ENCODE measurements around the gene ARID1B.

The ARID1B gene

GRCh38 chr6:157219201-157220200 is 442.3 kb downstream of the ARID1B start:
- Histone ChIP-seq H3K4me3 (ENCODE audit: low read length) (no peak overlapping the region), H3K27ac (ENCODE audit: low read depth, low read length) (no peak overlapping the region), H3K36me3 (ENCODE audit: control insufficient read depth, insufficient read depth, low read length) (no peaks in the 10 kb centered on the region), H3K27me3 (ENCODE audit: control insufficient read depth, insufficient read depth, low read length) (no peaks in the 10 kb centered on the region), H3K9ac (ENCODE audit: low read length) (no peak overlapping the region), H3K4me1 (ENCODE audit: control insufficient read depth, insufficient read depth, low read length) (no peaks in the 10 kb centered on the region)

- no peak overlapping the region for H3K9ac ChIP-seq (ENCODE audit: low read length)
- peak overlapping the region; percentile 48 for H3K4me3 ChIP-seq (ENCODE audit: low read length)
- H3K36me3 ChIP-seq (ENCODE audit: control insufficient read depth, insufficient read depth, low read length), result no peaks in the 10 kb centered on the region
- H3K27me3 ChIP-seq (ENCODE audit: control insufficient read depth, insufficient read depth, low read length), result no peaks in the 10 kb centered on the region
- H3K27ac ChIP-seq (ENCODE audit: low read depth, low read length), result no peak overlapping the region
- H3K4me1 ChIP-seq (ENCODE audit: control insufficient read depth, insufficient read depth, low read length), result peaks cover under 1% of the 10 kb centered on the region
Observed at GRCh38 chr6:157220485-157220884, 443.3 kb downstream of the ARID1B start.

- H3K27ac ChIP-seq (ENCODE audit: low read depth, low read length), result no peak overlapping the region
- no peaks in the 10 kb centered on the region for H3K27me3 ChIP-seq (ENCODE audit: control insufficient read depth, insufficient read depth, low read length)
- peak overlapping the region; percentile 48 for H3K4me3 ChIP-seq (ENCODE audit: low read length)
- H3K4me1 ChIP-seq (ENCODE audit: control insufficient read depth, insufficient read depth, low read length), result peaks cover 3% of the 10 kb centered on the region
- H3K9ac ChIP-seq (ENCODE audit: low read length), result no peak overlapping the region
- H3K36me3 ChIP-seq (ENCODE audit: control insufficient read depth, insufficient read depth, low read length), result no peaks in the 10 kb centered on the region
Observed at GRCh38 chr6:157221049-157221816, 444.1 kb downstream of the ARID1B start.

GRCh38 chr6:157221817-157222175 is 444.6 kb downstream of the ARID1B start:
- Histone ChIP-seq H3K9ac (ENCODE audit: low read length) (no peak overlapping the region), H3K4me3 (ENCODE audit: low read length) (no peak overlapping the region), H3K4me1 (ENCODE audit: control insufficient read depth, insufficient read depth, low read length) (peaks cover 3% of the 10 kb centered on the region), H3K36me3 (ENCODE audit: control insufficient read depth, insufficient read depth, low read length) (no peaks in the 10 kb centered on the region), H3K27me3 (ENCODE audit: control insufficient read depth, insufficient read depth, low read length) (no peaks in the 10 kb centered on the region), H3K27ac (ENCODE audit: low read depth, low read length) (no peak overlapping the region)

GRCh38 chr6:157222201-157222981 is 445.2 kb downstream of the ARID1B start:
- H3K4me1 ChIP-seq (ENCODE audit: control insufficient read depth, insufficient read depth, low read length), result peaks cover 3% of the 10 kb centered on the region
- H3K9ac ChIP-seq (ENCODE audit: low read length), result peak overlapping the region; percentile 10
- no peak overlapping the region for H3K4me3 ChIP-seq (ENCODE audit: low read length)
- H3K27ac ChIP-seq (ENCODE audit: low read depth, low read length), result no peak overlapping the region
- no peaks in the 10 kb centered on the region for H3K27me3 ChIP-seq (ENCODE audit: control insufficient read depth, insufficient read depth, low read length)
- no peaks in the 10 kb centered on the region for H3K36me3 ChIP-seq (ENCODE audit: control insufficient read depth, insufficient read depth, low read length)

GRCh38 chr6:157223021-157223430 is 445.8 kb downstream of the ARID1B start:
- H3K4me3 ChIP-seq (ENCODE audit: low read length), result no peak overlapping the region
- no peak overlapping the region for H3K27ac ChIP-seq (ENCODE audit: low read depth, low read length)
- H3K36me3 ChIP-seq (ENCODE audit: control insufficient read depth, insufficient read depth, low read length), result no peaks in the 10 kb centered on the region
- peak overlapping the region; percentile 10 for H3K9ac ChIP-seq (ENCODE audit: low read length)
- H3K4me1 ChIP-seq (ENCODE audit: control insufficient read depth, insufficient read depth, low read length), result peaks cover 3% of the 10 kb centered on the region
- no peaks in the 10 kb centered on the region for H3K27me3 ChIP-seq (ENCODE audit: control insufficient read depth, insufficient read depth, low read length)

- H3K27ac ChIP-seq (ENCODE audit: low read depth, low read length), result no peak overlapping the region
- H3K27me3 ChIP-seq (ENCODE audit: control insufficient read depth, insufficient read depth, low read length), result no peaks in the 10 kb centered on the region
- peaks cover 3% of the 10 kb centered on the region for H3K4me1 ChIP-seq (ENCODE audit: control insufficient read depth, insufficient read depth, low read length)
- H3K9ac ChIP-seq (ENCODE audit: low read length), result no peak overlapping the region
- no peak overlapping the region for H3K4me3 ChIP-seq (ENCODE audit: low read length)
- H3K36me3 ChIP-seq (ENCODE audit: control insufficient read depth, insufficient read depth, low read length), result no peaks in the 10 kb centered on the region
Observed at GRCh38 chr6:157223511-157223910, 446.3 kb downstream of the ARID1B start.

- Histone ChIP-seq H3K4me1 (ENCODE audit: control insufficient read depth, insufficient read depth, low read length) (peaks cover 3% of the 10 kb centered on the region), H3K9ac (ENCODE audit: low read length) (no peak overlapping the region), H3K4me3 (ENCODE audit: low read length) (no peak overlapping the region), H3K27ac (ENCODE audit: low read depth, low read length) (no peak overlapping the region), H3K27me3 (ENCODE audit: control insufficient read depth, insufficient read depth, low read length) (no peaks in the 10 kb centered on the region), H3K36me3 (ENCODE audit: control insufficient read depth, insufficient read depth, low read length) (no peaks in the 10 kb centered on the region)
Observed at GRCh38 chr6:157224178-157224950, 447.2 kb downstream of the ARID1B start.

GRCh38 chr6:157224951-157225574 is 447.9 kb downstream of the ARID1B start:
- Histone ChIP-seq H3K27ac (ENCODE audit: low read depth, low read length) (peak overlapping the region; percentile 64), H3K27me3 (ENCODE audit: control insufficient read depth, insufficient read depth, low read length) (no peaks in the 10 kb centered on the region), H3K9ac (ENCODE audit: low read length) (no peak overlapping the region), H3K4me1 (ENCODE audit: control insufficient read depth, insufficient read depth, low read length) (peaks cover 3% of the 10 kb centered on the region), H3K36me3 (ENCODE audit: control insufficient read depth, insufficient read depth, low read length) (no peaks in the 10 kb centered on the region), H3K4me3 (ENCODE audit: low read length) (no peak overlapping the region)

GRCh38 chr6:157225575-157225995 is 448.4 kb downstream of the ARID1B start:
- H3K4me1 ChIP-seq (ENCODE audit: control insufficient read depth, insufficient read depth, low read length), result peaks cover 3% of the 10 kb centered on the region

GRCh38 chr6:157226026-157226625 is 448.9 kb downstream of the ARID1B start:
- no peak overlapping the region for H3K27ac ChIP-seq (ENCODE audit: low read depth, low read length)
- no peak overlapping the region for H3K9ac ChIP-seq (ENCODE audit: low read length)
- H3K4me1 ChIP-seq (ENCODE audit: control insufficient read depth, insufficient read depth, low read length), result peaks cover 3% of the 10 kb centered on the region
- H3K4me3 ChIP-seq (ENCODE audit: low read length), result no peak overlapping the region
- no peaks in the 10 kb centered on the region for H3K36me3 ChIP-seq (ENCODE audit: control insufficient read depth, insufficient read depth, low read length)
- no peaks in the 10 kb centered on the region for H3K27me3 ChIP-seq (ENCODE audit: control insufficient read depth, insufficient read depth, low read length)

More at GRCh38 chr6:157225575-157225995, 448.4 kb downstream of the ARID1B start:
- no peak overlapping the region for H3K9ac ChIP-seq (ENCODE audit: low read length)
- H3K27me3 ChIP-seq (ENCODE audit: control insufficient read depth, insufficient read depth, low read length), result no peaks in the 10 kb centered on the region
- no peak overlapping the region for H3K4me3 ChIP-seq (ENCODE audit: low read length)
- no peaks in the 10 kb centered on the region for H3K36me3 ChIP-seq (ENCODE audit: control insufficient read depth, insufficient read depth, low read length)
- H3K27ac ChIP-seq (ENCODE audit: low read depth, low read length), result peak overlapping the region; percentile 64

Data from rectal smooth muscle tissue (tissue), 1 donor.